Stimulated activated CD4-positive, alpha-beta T cell treated with anti-CD3 and anti-CD28 coated beads, Interleukin-4, amount 100 ng/mL, for 1 hour (primary cell): ENCODE results near the gene SYS1.
A peak's percentile ranks its signal among the peaks of the same experiment; 100 is the strongest.
"Not testable (repeated sequence)": the region's sequence is repeated elsewhere in the genome, so short reads cannot be mapped to it uniquely, and the experiment has no call there.

Experiments
- DNase-seq: peaks from one replicate; pipeline ENCODE4 v3.0.0-alpha.2; 2020

Gene SYS1

GRCh38 chr20:45340236-45340847, 22.6 kb upstream of the SYS1 start:
- no peak for DNase-seq

DNA sequence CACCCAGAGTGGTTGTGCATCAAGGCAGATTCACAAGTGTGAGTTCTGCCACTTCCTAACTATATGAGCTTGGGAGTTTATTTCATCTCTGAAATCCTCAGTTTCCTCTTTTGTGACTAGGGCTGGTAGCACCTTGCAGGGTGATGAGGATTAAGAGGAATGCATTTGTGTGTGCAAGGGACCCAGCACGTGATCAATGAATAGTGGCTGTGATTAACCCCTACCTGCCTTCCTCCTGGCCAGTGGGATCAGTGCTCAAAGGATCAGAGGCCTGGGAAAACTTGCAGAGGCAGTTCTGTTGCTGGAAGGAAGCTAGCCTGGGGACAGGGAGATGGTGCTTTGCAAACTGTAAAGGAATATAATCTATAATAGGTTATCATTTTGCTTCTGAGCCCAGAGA, 22.0 kb upstream of the SYS1 start:
- DNase-seq, result no peak

DNA sequence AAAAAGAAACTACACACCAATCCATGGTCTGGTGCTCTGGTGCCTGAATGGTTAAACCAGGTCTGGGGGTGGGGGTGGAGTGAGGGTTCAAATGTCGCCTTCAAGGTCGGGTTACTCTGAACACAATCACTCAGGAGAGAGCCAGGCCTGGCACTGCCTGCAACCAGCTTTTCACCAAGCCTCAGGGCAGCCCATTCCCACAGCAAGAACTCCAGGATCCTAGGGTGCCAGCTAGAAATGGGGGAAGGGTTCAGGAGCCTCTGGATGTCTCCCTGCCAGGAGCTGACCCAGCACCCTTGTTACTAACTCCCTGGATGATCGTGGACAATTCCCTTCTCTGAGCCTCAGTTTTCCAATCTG, 21.4 kb upstream of the SYS1 start:
- no peak for DNase-seq

DNA sequence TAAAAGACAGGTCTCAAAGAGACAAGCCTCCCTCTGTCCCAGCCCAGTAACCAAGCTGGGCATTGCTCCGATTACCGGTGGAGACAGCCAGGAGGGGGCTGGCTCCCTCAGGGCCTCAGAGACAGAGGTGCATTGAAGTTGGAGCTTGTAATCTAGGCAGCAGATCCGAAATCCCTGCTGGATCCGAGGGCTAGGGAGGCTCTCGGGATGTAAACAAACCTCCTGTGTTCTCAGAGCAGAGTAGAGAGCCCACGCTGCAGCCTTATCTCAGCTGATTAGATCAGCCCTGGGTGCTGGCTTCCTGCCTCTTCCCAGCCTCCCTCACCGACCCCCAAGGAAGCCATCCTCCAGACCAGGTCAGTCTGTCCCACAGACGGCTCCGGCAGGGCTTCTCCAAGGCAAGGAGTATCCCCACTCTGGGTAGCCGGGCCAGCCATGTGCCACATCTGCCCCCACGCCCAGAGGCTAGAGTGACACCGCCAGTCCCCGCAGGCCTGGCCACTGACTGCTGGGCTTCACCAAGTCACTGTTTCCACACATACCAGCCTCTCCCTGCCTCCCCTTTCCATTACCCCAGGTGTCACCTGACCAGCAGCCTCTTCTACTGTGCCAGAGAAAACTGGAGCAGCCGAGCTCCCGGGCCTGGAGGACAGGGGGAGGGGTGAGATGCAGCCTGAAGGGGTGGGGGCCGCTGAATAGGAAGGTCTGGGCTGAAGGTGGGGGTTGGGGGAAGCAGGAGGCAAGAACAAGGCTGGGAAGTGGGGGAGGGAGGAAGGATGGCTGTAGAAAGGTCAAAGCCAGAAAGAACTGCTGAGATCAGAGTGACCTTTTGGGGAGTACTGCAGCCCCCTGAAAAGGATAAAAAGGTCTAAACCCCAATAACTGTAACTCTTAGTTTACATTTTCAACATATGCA, 20.8 kb upstream of the SYS1 start:
- DNase-seq, result no peak

GRCh38 chr20:45342855-45343531, 20.0 kb upstream of the SYS1 start:
- no peak for DNase-seq

DNA sequence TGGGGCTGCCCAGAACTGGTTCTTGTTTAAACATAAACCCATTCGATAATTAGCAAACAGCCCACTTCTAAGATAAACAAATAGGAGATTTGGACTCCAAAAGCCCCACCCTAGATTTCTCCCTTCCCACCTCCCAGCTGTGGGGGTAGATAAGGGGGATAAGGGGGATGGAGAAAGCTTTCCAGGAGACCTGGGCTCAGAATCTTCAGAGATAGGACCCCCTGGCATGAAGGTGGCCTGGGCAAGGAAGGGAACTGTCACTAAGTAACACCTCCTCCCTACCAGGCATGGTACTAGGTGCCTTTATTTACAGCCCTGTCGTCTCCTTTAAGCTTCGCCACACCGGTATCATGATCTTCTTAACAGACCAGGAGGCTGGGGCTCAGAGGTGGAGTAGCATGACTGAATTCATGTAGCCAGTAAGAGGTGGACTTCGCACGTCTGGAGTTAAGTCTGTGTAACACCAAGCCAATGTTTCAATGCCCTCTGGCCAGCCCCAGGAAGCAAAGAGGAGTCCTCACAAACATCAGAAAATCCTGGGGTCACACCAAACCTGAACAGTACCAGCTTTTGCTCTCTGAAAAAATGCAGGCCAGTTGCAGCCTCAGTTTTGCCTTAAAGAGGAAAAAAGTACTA, 19.3 kb upstream of the SYS1 start:
- no peak for DNase-seq

DNA sequence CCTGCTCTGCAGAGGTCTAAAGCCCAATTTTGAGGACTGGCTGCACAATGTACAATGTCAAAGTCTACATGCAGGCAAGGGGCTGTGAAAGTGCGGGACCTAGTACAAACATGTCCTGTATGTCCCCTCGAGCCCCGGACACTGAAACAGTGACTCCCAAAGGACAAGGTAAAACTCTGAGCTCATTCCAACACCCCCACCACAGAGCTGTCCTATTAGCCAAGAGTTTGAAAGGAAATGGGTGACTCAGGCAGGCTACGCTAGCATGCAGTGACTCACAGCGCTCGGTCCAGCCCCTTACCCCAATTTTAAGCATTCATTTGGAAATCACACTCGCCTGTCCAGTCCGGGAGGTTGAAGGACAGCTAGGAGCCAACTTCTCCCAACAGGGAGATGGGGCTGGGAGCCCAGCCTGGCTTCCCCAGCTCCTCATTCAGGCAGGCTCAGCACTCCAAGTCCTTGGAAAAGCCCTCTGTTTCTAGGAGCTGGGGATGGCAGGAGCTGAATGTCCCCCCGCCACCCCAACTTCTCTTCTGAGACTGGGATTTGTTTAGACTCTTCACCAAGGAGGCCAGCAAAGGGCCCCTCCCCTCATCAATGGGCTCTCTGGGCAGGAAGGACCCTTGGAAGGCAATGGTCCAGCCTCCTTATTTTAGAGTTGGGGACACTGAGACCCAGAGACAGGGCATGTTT, 18.6 kb upstream of the SYS1 start:
- no peak for DNase-seq

DNA sequence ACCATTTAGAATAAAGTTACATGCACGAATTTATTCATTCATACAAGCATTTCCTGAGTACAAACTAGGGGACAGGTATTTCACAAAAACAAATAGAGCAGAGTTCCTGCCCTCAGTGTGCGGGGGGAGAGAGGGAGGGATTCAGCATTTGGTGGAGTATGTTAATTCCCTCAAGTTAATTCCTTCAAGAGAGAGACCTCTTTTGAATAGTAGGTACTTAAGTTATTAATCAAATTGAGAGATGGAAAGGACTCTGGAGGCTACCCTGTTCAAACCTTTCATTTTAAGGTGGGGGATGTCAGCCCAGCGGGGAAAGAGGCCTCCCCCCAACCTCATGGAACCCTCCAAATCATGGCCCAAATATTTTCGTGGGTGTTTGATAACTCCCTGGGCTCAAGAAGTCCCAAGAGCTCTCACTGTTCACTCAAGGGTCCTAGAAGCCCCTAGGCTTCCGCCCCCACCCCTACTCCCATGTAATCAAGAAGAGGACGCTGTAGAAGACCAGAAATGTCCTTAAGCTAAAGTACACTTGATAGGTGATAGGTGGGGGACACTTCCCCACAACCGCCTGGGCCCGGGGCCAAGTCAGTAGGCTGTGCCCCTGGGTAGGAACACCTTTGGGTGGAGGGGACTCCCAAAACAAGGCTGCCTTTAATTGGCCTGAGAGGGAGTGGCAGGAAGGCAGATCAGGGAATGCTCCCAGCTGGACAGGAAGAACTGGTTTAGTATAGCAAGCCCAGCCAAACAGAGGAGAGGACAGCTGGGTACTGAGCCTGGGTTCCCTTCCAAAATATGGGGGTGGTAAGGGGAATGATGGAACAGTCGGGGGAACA, 17.6 kb upstream of the SYS1 start:
- no peak for DNase-seq

DNA sequence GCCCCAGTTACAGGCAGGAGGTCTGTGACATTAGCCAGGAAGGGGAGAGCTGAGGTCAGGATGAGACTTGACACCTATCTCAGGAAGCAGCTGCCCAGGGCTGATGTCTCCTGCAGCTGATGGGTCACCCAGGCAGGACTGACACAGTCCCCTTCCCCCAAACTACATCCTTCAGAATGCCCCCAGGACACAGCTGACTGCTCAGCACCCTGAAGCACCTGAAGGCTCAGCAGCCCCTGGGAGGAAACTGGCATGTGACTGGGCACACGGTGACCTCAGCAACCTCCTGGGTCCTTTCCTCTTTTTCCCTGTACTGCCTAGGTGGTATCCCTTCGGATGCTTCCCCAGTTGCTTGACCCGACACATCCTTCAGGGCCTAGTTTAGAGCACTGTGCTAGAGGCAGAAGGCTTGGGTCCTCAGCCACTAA, 16.7 kb upstream of the SYS1 start:
- no peak for DNase-seq

DNA sequence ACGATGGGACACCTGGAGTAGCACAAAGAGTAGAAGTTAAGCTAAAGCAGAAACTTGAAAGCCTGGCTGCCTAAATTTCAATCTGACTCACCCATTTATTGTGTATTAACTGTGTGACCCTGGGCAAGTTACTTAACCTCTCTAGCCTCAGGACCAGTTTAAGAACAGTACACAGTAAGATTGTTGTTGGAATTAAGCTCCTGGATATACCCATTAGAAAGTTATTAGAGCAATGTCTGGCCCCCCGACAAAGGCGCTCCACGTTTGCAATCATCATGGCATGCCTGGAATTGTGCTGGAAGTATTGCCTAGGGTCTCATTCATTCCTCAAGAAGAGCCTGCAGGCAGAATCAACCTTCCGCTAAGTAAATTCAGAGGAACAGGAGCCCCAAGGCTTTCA, 16.1 kb upstream of the SYS1 start:
- DNase-seq, result no peak

- no peak for DNase-seq
Observed at GRCh38 chr20:45347297-45347935, 15.5 kb upstream of the SYS1 start.

- peak; percentile 71 for DNase-seq
Observed at GRCh38 chr20:45347936-45348778, 14.8 kb upstream of the SYS1 start, which contains the start of gene SDC4. Gene SDC4, minus strand, starts transcription at chr20:45348424. Its CDS starts 40 bp downstream, at chr20:45348384.

DNA sequence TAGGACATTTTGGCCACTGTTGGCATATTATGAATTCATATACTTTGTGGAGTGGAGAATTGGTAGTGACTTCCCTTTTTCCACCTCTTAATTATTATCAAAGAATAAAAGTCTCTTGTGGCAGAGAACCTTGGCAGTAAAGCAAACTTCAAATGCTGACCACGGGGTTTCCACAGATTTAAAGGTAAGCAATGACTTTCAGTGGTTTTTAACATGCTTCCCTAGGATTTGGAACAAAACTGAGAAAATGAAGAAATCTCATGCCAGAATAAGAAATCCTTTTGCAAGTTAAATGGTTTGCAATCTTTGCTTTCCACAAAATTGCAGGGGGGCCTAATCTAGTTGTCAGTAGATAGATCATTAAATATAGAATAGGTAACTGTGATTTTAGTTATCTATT, 12.7 kb upstream of the SYS1 start:
- no peak for DNase-seq

DNA sequence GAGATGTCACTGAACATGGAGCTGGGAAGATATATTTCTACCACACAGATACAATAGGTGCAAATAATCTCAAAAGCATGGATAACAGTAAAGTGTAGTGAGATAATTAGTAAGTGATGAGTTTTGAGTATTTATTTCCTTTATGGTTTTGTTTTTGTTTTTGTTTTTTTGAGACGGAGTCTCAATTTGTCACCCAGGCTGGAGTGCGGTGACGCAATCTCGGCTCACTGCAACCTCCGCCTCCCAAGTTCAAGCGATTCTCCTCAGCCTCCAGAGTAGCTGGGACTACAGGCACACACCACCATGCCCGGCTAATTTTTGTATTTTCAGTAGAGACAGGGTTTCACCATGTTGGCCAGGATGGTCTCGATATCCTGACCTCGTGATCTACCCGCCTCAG, 12.2 kb upstream of the SYS1 start:
- not testable (repeated sequence) for DNase-seq

DNA sequence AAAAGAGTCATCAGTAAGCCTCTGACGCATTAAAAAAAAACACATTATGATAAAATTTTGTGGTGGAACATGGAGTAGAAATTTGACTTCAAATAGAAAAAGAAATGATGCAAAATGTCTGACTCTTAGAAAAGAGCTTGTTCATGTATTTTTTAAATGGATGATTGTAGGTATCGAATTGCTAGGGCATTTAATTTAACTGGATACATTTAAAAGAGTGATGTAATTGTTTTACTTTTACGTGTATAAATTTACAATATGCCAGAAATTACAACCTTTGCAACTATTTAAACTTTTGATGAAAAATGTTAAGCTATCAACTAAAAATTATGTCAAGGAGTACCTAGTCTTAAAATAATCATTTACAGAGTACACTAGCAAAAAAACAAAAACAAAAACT, 10.2 kb upstream of the SYS1 start:
- no peak for DNase-seq

- no peak for DNase-seq
Observed at GRCh38 chr20:45353746-45354145, 9.2 kb upstream of the SYS1 start.

DNA sequence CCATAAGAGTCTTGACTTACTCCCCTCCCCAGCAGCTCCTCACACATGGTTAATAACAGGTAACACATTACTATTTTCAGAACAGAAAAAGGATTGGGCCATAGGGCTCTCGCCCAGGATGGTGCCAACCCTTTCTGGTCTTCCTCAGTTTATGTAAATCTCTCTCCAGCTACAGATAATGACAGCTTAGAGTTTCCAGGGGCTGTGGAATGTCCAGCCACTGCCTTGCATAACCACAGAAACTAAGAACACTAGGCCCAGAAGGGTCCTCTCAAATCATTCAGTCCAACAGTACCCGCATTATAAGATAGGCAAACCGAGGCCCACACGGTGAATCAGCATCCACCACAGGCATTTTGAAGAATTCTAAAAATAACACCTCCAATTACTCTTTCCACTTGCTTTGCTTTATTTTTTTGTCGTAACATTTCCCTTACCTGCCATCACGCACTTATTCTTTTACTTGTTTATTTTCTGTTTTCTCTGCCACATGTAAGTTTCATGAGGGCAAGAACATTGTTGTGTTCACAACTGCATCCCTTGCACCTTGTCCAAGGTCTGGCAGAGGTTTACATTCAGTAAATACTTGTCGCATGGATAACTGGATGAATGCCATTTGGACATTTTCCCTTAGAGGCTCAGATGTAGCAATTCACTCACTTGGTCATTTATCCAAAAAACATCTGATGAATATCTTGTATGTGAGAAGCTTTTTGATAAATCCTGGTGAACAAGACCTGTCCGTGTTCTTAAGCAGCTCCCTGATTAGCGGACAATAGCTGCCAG, 8.3 kb upstream of the SYS1 start:
- no peak for DNase-seq

GRCh38 chr20:45355209-45356084, 7.5 kb upstream of the SYS1 start:
- DNase-seq, result no peak
